ENCODE results near the gene STAMBPL1. TPM values are rescaled to one million over a fixed set of nuclear protein-coding genes. Genes with fewer than 3 reads are reported as not detected.

The STAMBPL1 gene
- 1.6 to 2.7 TPM (median 2.1 TPM) in 3 replicates for total RNA-seq
- long read RNA-seq, partial matches to known transcripts, result 0 of 8 reads
- long read RNA-seq, other reads (novel, unspliced or antisense), result 7 of 8 reads

DNA sequence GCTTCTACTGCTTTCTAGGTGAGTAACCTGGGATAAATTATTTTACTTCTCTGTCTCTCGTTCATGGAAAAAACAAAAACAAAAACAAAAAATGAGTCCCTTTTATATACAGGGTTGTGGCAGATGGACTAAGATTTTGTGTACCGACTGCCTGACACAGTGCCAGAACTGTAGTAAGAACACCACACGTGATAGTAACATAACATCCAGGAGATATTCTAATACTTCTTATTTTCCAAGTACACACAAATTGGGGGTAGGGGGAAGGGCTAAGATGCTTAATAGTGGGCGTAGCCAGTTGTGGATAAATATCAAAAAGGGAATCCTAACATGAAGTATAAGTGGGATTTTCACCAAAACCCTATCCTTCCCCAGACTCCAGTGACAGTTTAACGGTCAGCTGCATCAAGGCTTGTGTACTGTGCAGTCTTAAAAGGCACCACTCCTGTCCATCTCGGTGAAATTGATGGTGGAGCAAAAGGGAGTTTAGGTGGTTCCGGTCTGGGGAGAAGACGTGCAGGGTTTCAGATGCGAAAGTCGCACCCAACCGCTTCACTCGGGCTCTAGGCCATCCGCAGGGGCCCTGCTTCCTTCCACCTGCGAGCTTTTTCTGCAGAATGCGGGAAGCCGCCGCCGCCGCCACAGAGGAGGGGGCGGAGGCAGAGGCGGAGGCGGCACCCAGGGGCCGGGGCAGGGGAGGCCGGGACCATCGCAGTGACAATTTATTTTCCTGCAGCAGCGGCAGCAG, at the start of gene STAMBPL1:
Gene STAMBPL1 (plus strand): TSS at position 712 of the 748 bp plus-strand sequence. CDS start 21,464 bp downstream, outside the sequence.
- H3K4me1 Mint-ChIP-seq (ENCODE audit: low read depth), result peaks cover 33% of the 10 kb centered on the region
- H3K27ac Mint-ChIP-seq (ENCODE audit: unreplicated experiment), result peak within 1 kb of the TSS; percentile 72
- peaks cover 7% of the 10 kb centered on the region for H3K27me3 Mint-ChIP-seq (ENCODE audit: low read depth)

GRCh38 chr10:88830643-88831268, 49.3 kb upstream of the STAMBPL1 start:
- H3K9me3 Mint-ChIP-seq (ENCODE audit: low read depth), result no peaks in the 10 kb centered on the region
- H3K4me1 Mint-ChIP-seq (ENCODE audit: low read depth), result no peaks in the 10 kb centered on the region
- no peak for TF ChIP-seq CTCF (IDR thresholded peaks at IDR 0.05)
- no peaks in the 10 kb centered on the region for H3K36me3 Mint-ChIP-seq (ENCODE audit: low read depth)
- H3K27ac Mint-ChIP-seq (ENCODE audit: unreplicated experiment), result no peak overlapping the region
- H3K4me3 Mint-ChIP-seq (ENCODE audit: unreplicated experiment), result no peak overlapping the region
- H3K27me3 Mint-ChIP-seq (ENCODE audit: low read depth), result peaks cover 26% of the 10 kb centered on the region
- DNase-seq (ENCODE audit: low spot score), result no peak

More for the DNA sequence above, at the start of gene STAMBPL1:
- H3K4me3 Mint-ChIP-seq (ENCODE audit: unreplicated experiment), result peak within 1 kb of the TSS; percentile 90
- DNase-seq (ENCODE audit: low spot score), result no peak
- no peaks in the 10 kb centered on the region for H3K36me3 Mint-ChIP-seq (ENCODE audit: low read depth)
- H3K9me3 Mint-ChIP-seq (ENCODE audit: low read depth), result no peaks in the 10 kb centered on the region
- TF ChIP-seq CTCF (IDR thresholded peaks at IDR 0.05), result no peak

GRCh38 chr10:88831709-88832108, 48.3 kb upstream of the STAMBPL1 start:
- Mint-ChIP-seq H3K27me3 (ENCODE audit: low read depth) (peaks cover 26% of the 10 kb centered on the region), H3K4me1 (ENCODE audit: low read depth) (no peaks in the 10 kb centered on the region)

DNA sequence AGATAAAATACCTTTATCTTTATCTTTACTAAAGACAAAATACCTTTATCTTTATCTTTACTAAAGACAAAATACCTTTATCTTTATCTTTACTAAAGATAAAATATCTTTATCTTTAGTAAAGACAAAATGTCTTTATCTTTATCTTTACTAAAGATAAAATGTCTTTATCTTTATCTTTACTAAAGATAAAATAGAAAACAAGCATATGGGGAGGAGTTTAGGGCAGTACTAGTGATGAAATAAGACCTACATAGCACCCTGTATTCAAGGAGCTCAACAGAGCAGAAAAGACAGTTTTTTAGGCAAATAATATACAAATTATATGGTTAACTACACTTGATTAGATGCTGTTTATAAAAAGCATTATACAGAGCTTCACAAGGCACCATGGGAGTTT, 47.7 kb upstream of the STAMBPL1 start:
- H3K4me3 Mint-ChIP-seq (ENCODE audit: unreplicated experiment), result no peak overlapping the region
- DNase-seq (ENCODE audit: low spot score), result no peak
- H3K27me3 Mint-ChIP-seq (ENCODE audit: low read depth), result peaks cover 24% of the 10 kb centered on the region
- H3K27ac Mint-ChIP-seq (ENCODE audit: unreplicated experiment), result no peak overlapping the region
- no peaks in the 10 kb centered on the region for H3K4me1 Mint-ChIP-seq (ENCODE audit: low read depth)
- no peaks in the 10 kb centered on the region for H3K9me3 Mint-ChIP-seq (ENCODE audit: low read depth)
- no peaks in the 10 kb centered on the region for H3K36me3 Mint-ChIP-seq (ENCODE audit: low read depth)
- no peak for TF ChIP-seq CTCF (IDR thresholded peaks at IDR 0.05)

More at GRCh38 chr10:88831709-88832108, 48.3 kb upstream of the STAMBPL1 start:
- Mint-ChIP-seq H3K4me3 (ENCODE audit: unreplicated experiment) (no peak overlapping the region), H3K36me3 (ENCODE audit: low read depth) (no peaks in the 10 kb centered on the region), H3K27ac (ENCODE audit: unreplicated experiment) (no peak overlapping the region), H3K9me3 (ENCODE audit: low read depth) (no peaks in the 10 kb centered on the region)
- DNase-seq (ENCODE audit: low spot score), result no peak
- no peak for TF ChIP-seq CTCF (IDR thresholded peaks at IDR 0.05)

DNA sequence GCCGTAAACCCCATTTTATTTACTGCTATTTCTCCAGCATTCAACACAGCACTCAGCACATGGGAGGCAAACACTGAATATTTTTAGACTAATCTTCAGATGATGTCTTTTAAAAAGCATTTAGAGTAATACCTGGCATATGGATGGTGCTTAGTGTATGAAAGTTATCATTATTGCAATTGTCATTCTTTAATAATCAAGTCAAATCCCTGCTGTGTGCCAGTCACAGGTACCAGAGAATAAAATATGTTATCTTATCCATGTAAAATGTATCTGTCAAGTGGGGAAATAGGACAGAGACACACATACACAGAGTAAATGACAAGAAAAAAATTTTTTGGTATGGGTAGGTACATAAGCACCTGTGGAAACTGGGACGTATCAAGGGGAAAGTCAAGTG, 46.9 kb upstream of the STAMBPL1 start:
- no peaks in the 10 kb centered on the region for H3K36me3 Mint-ChIP-seq (ENCODE audit: low read depth)
- DNase-seq (ENCODE audit: low spot score), result no peak
- no peaks in the 10 kb centered on the region for H3K4me1 Mint-ChIP-seq (ENCODE audit: low read depth)
- no peaks in the 10 kb centered on the region for H3K9me3 Mint-ChIP-seq (ENCODE audit: low read depth)
- TF ChIP-seq CTCF (IDR thresholded peaks at IDR 0.05), result no peak
- no peak overlapping the region for H3K4me3 Mint-ChIP-seq (ENCODE audit: unreplicated experiment)
- peaks cover 24% of the 10 kb centered on the region for H3K27me3 Mint-ChIP-seq (ENCODE audit: low read depth)
- H3K27ac Mint-ChIP-seq (ENCODE audit: unreplicated experiment), result no peak overlapping the region
